ENCODE data around the gene SNAP47.

Gene SNAP47

DNA sequence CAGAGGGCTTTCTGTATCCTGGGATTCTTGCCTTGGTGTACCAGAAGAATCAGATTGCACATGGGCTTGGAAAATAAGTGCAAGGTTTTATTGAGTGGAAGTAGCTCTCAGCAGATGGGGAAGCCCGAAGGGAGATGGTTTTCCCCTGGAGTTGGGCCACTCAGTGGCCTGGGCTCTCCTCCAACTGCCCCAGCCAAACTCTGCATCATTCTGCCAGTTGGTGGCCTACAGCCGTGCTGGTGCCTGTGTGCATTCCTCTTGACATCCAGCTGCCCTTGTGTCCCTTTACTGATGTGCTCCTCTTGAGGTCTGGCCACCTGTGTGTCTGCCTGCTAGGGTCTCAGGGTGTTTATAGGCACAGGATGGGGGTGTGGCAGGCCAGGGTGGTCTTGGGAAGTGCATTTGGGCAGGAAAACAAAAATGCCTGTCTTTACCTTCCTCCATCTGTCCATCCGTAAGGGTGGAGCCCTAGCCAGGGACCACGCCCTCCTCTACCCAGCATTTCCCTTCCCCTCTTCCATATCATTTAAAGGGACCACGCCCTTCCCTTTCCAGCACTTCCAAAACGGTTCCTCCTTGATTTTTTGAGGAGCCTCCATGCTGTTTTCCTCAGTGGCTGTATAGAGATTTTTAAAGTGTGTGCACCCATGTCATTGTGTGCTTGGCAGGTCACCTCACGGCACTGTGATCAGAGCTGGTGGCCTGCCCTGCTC lies 18.9 kb downstream of the SNAP47 start:
- DNase-seq: no peak

GRCh38 chr1:227754958-227755357 lies 19.7 kb downstream of the SNAP47 start:
- no peak for DNase-seq

GRCh38 chr1:227756172-227756959 lies 21.1 kb downstream of the SNAP47 start:
- no peak for DNase-seq

- no peak for DNase-seq
These were observed 22.5 kb downstream of the SNAP47 start for GRCh38 chr1:227757781-227758180.

- no peak for DNase-seq
These were observed 23.1 kb downstream of the SNAP47 start for GRCh38 chr1:227758366-227758765.

GRCh38 chr1:227759341-227760300 lies 24.4 kb downstream of the SNAP47 start:
- DNase-seq: no peak

DNA sequence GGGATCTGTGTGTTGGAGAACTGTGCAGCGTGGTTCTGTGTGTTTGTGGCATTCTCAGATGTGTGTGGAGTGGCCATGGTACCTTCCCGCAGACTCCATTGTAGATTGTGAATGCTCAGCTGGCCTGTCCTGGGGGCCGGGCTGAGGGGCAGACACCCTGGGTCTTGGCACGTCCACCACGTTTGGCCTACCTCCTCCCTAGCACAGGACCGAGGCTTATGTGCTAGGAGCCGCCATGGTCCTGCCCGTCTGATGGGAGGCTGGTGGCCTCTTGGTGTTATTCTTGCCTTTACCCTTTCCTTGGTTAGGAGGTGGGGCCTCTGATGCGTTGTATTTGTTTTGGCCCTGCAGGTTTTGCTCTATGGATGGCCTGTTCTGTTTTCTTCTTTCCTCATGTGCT lies 25.1 kb downstream of the SNAP47 start:
- DNase-seq: no peak

GRCh38 chr1:227761621-227762230 lies 26.5 kb downstream of the SNAP47 start:
- DNase-seq: no peak

DNA sequence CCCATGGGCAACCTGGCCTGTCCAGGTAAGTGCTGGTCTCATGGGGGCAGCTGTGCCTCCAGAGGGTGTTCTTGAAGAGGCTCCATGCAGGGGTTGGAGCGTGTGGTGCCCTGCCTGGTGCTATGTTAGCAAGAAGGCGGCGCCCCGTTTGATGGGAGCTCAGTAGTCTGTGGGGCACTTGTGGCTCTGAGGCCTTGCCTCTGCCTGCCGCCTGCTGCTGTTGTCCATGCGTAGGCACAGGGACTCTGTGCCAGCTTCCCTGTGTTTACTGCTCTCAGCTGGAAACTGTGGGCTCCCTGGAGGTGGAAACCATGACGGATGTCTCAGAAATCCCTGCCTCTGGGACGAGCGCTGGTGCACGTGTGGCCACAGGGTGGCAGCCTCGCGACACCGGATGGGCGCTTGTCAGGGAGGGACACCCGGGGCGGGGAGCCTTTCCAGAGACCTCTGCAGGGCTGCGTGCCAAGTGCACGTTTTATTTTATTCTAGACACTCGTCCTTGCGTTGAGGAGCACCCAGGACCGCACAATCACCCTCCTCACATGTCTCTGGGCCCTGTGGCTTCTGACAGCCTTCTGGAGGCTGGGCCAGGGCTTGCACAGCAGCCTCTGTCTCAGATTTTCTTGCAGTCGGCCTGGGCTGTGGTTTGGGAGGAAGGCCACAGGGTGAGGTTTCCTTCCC lies 27.1 kb downstream of the SNAP47 start:
- peak; percentile 74 to 88 (median 82) for DNase-seq

DNA sequence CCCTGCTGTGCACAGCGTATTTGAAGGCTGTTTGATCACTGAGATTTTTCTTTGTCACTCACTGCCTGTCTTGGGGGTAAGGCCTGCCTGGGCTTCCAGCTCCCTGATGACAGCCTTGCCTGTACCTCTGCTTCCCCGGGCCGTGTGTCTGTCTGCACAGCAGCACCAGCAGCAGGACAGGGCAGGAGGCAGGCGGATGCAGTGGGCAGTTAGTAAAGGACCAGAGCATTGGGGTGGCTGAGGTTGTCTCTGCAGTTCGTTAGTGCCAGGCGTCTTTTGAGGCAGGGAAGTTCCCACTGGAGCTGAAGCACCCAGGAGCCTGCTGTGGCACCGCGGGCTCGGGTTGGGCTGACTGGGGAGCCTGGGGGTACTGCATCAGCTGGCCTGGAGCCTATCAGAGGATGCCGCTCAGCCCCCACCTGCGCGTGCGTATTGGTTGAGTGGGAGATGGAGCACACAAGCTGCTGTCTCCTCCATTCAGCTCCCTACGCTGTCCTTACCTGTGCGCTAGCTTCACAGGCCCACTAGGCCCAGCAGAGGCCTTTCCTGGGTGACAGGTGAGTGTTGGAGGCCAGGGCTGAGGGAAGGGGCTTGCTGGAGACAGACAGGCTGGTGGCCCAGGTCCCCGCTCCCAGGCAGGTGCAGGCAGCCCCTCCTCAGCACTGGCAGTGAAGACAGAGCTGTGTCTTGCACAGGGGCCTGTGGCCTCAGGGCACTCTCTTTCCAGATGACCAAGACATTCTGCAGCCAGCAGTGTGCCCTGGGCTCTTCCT lies 28.2 kb downstream of the SNAP47 start:
- DNase-seq: peak in 1 of 6 experiments; percentile 32

- no peak for DNase-seq
These were observed 28.8 kb downstream of the SNAP47 start for GRCh38 chr1:227764019-227764391.

DNA sequence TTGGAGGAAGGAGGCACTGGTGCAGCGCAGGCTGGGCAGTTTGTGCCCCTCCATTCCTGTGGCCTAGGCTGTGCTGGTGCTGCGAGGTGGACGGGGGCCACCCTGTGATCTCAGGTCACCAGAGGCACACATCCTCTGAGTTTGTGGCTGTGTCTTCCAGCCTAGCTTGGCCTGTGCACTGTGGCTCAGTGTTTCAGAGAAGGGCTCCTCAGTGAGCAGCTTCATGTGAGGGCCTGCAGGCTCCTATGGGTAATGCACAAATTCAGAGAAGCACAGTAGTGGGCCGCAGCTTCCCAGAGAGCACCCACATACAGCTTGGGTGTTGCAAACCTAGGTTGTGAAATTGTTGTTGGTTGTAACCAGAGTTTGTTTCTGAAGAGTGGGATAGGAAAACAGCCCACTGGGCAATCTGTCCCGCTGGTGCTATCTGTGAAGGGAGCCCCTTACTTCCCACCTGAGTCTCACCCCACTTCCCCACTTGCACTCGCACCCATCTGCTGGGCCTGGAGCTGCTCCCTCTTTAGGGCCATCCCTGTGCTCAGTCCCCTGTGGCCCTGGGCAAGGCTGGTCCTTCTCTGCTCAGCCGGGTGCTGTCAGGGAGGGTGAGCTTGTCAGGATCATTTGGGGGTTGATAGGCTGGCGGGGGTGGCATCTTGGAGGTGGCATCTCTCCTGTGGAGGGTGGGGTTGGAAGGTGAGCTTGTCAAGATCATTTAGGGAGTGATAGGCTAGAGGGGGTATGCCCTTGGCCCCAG lies 30.2 kb downstream of the SNAP47 start:
- no peak for DNase-seq

DNA sequence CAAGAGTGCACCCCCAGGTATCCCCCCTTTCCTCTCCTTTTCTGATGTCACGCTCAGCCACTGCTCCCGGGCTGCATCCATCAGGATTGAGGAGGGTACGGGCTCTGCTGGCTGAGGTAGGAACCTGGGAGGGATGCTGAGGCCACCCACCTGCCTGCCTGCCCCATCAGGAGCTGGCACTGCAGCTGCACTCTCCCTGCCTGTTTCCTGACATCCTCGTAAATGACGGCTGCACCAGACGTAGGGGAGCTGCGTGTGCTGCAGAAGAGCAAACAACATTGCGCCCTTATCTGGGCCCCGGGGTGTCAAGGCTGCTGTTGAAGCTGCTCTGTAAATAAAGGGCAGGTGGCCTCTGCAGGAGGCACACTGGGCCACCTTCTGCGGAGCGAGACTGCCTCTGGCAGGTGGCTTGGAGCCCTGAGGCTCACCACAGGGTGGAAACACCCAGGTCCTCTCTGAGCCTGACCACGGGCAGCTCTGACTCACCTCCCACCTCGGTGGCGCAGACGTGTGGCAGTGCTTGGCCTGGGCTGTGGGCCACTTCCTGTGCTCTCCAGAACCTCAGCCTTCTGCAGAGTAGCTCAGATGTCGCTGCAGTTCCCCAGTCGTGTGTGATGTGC lies 30.9 kb downstream of the SNAP47 start:
- peak in 5 of 6 experiments; percentile 20 to 65 (median 42) for DNase-seq

GRCh38 chr1:227766653-227767277 lies 31.5 kb downstream of the SNAP47 start:
- no peak for DNase-seq

DNA sequence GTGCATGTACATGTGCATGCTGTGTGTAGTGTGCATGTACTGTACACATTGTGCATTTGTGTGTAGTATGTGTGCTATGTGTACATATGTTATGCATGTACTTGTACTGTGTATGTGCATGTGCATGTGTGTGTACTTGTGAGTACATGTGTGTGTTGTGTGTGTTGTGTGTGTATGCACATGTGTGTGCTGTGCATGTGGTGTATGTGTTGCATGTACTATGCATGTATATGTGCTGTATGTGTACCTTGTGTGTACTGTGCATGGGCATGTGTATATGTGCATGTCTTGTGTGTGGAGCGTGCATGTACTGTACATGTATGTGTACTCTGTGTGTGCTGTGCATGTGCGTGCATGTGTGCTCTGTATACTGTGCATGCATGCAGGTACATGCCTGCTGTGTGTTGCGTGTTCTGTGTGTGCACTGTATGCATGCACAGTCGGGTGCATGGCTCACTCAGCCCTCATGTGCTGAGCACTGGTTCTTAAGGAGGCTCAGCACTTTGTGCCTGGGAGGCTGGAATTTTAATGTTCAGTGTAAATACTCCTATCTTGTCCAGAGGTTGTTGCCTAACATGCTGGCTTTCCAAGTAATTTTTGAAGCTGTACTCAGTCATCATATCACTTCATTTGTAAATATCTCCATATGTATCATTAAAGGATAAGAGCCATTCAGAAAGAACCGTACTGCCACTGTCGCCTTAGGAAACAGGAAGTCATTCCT lies 32.3 kb downstream of the SNAP47 start:
- DNase-seq: no peak

DNA sequence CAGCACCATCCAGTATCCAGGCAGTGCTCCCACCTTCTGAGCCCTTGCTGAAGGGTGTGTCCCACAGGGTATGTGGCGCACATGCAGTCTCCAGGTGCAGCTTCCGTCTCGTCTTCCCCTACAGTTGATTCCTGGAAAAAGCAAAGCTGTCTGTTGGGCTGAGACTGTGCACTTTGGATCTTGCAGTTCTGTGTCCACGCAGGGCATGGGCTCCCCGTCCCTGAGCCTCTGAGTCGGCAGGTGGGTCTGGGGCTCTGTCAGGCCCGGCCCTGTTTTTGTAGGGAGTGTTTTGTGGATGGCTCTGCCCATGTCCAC lies 32.8 kb downstream of the SNAP47 start:
- DNase-seq: no peak

DNA sequence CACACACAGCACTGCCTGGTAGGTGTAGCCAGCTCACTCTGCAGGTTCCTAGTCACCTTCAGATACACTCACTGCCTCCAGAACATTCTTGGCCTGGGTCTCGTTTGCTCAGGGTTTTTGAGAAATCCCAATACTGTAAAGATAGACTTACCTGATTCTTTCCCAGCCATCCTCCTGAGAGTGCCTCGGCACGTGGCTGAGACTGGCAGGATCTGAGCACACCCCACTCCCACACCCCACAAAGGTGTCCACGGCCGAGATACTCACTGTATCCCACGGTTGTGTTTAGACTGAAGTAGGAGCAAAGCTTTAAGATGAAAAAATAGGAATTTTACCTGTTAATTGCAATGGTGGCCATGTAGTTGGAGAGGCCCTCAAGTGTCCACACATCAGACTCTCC lies 33.4 kb downstream of the SNAP47 start:
- no peak for DNase-seq

DNA sequence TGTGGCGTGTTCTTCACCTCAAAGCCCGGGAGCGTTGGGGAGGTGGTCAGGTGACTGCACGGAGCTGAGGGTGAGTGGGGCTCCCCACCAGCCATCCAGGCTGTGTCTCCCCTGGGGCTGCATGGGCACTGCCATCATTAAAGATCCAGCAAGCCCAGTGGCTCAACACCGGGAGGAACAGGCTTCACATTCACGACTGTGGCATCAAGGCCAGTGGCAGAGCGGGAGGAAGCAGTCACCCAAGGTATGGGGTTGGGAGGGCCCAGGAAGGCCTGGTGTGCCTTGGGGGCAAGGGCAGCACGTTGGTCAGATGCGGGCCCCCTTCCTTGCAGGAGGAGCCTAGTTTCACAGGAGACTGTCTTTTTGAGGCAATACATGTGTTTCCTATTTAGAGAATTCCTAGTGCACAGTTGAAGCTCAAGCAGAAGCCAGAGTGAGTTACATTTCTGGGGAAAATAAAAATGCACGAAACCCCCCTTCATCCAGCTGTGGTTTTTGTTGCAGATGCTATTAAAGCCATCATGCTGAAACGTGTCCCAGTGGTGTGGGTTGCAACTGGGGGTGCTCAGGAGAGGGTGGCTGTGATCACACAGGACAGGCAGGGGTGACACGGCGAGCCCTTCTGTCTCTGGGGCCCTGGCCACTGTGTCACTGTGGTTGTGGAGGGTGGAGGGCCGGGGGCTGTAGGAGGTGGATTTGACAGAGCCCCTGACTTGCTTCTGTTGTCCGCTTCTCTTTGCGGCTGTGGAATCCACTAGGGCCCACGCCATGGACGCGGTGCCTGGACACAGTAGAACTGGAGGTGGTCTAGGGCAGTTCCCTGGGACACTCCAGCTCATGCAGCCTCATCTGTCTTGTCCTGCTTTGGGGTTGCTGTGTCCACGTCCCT lies 34.1 kb downstream of the SNAP47 start:
- no peak for DNase-seq

All from stimulated activated naive CD4-positive, alpha-beta T cell (primary cell).